SU-DHL-6 (cell line): ENCODE measurements around the gene ADAM10.

Experiments
- EZH2phosphoT487 ChIP-seq: fragments of 200-600 bp; sonication (generic), shearing (Covaris generic); conservative IDR thresholded peaks from 2 replicates; pipeline ENCODE4 v1.6.1; 2018; ENCODE audit warnings: mild to moderate bottlenecking, antibody characterized with exemption, low read length, moderate library complexity, mixed read lengths
- TF ChIP-seq, protein P1 (sequence below): fragments of 200-600 bp; sonication (generic); IDR thresholded peaks from one replicate; pipeline ENCODE4 v1.5.1; 2017; ENCODE audit warnings: antibody characterized with exemption, mild to moderate bottlenecking, low read length, moderate library complexity; ENCODE audit not compliant: insufficient read depth, poor library complexity, severe bottlenecking

DNA sequence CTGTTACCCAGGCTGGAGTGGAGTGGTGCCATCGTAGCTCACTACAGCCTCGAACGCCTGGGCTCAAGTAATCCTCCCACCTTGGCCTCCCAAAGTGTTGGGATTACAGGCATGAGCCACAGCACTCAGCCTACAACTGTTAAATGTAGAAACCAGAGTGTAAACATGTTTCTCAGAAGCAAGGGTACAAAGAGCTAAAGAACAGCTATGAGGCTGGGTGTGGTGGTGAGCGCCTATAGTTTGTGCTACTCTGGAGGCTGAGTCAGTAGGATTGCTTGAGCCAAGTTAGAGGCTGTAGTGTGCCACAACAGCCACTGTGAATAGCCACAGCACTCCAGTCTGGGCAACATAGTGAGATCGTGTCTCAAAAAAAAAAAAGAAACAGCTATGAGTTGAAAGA, 16.8 kb upstream of the ADAM10 start:
- TF ChIP-seq, protein P1, sequence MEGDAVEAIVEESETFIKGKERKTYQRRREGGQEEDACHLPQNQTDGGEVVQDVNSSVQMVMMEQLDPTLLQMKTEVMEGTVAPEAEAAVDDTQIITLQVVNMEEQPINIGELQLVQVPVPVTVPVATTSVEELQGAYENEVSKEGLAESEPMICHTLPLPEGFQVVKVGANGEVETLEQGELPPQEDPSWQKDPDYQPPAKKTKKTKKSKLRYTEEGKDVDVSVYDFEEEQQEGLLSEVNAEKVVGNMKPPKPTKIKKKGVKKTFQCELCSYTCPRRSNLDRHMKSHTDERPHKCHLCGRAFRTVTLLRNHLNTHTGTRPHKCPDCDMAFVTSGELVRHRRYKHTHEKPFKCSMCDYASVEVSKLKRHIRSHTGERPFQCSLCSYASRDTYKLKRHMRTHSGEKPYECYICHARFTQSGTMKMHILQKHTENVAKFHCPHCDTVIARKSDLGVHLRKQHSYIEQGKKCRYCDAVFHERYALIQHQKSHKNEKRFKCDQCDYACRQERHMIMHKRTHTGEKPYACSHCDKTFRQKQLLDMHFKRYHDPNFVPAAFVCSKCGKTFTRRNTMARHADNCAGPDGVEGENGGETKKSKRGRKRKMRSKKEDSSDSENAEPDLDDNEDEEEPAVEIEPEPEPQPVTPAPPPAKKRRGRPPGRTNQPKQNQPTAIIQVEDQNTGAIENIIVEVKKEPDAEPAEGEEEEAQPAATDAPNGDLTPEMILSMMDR, result no peak
- no peak for TF ChIP-seq EZH2phosphoT487
